ENCODE data around the gene TBCD.

The TBCD gene

GRCh38 chr17:82924214-82924613, 172.3 kb downstream of the TBCD start:
- DNase-seq (ENCODE audit: low read depth) = no peak

- DNase-seq (ENCODE audit: low read depth) = no peak
Measured at GRCh38 chr17:82924812-82925211, 172.9 kb downstream of the TBCD start.

- no peak for DNase-seq (ENCODE audit: low read depth)
Measured at GRCh38 chr17:82925336-82925735, 173.5 kb downstream of the TBCD start.

- DNase-seq (ENCODE audit: low read depth) = no peak
Measured at GRCh38 chr17:82926081-82926480, 174.2 kb downstream of the TBCD start.

GRCh38 chr17:82926716-82927115, 174.9 kb downstream of the TBCD start:
- no peak for DNase-seq (ENCODE audit: low read depth)

GRCh38 chr17:82927311-82927660, 175.4 kb downstream of the TBCD start:
- no peak for DNase-seq (ENCODE audit: low read depth)

GRCh38 chr17:82927661-82928601, 176.1 kb downstream of the TBCD start:
- no peak for DNase-seq (ENCODE audit: low read depth)

- no peak for DNase-seq (ENCODE audit: low read depth)
Measured at GRCh38 chr17:82929011-82929622, 177.3 kb downstream of the TBCD start.

GRCh38 chr17:82929676-82930042, 177.8 kb downstream of the TBCD start:
- no peak for DNase-seq (ENCODE audit: low read depth)

GRCh38 chr17:82930043-82930923, 178.4 kb downstream of the TBCD start:
- no peak for DNase-seq (ENCODE audit: low read depth)

- DNase-seq (ENCODE audit: low read depth) = no peak
Measured at GRCh38 chr17:82930924-82931698, 179.2 kb downstream of the TBCD start.

- DNase-seq (ENCODE audit: low read depth) = peak; percentile 88
Measured at GRCh38 chr17:82931699-82932517, 180.0 kb downstream of the TBCD start.

- DNase-seq (ENCODE audit: low read depth) = peak; percentile 54
Measured at GRCh38 chr17:82932518-82933310, 180.8 kb downstream of the TBCD start.

GRCh38 chr17:82933911-82934310, 182.0 kb downstream of the TBCD start:
- DNase-seq (ENCODE audit: low read depth) = no peak

GRCh38 chr17:82935966-82936767, 184.3 kb downstream of the TBCD start:
- no peak for DNase-seq (ENCODE audit: low read depth)

- DNase-seq (ENCODE audit: low read depth) = no peak
Measured at GRCh38 chr17:82936768-82937171, 184.9 kb downstream of the TBCD start.

GRCh38 chr17:82937411-82938371, 185.8 kb downstream of the TBCD start:
- no peak for DNase-seq (ENCODE audit: low read depth)

- no peak for DNase-seq (ENCODE audit: low read depth)
Measured at GRCh38 chr17:82938486-82938872, 186.6 kb downstream of the TBCD start.
